Measurements from ENCODE around the gene ANXA2.

DNA sequence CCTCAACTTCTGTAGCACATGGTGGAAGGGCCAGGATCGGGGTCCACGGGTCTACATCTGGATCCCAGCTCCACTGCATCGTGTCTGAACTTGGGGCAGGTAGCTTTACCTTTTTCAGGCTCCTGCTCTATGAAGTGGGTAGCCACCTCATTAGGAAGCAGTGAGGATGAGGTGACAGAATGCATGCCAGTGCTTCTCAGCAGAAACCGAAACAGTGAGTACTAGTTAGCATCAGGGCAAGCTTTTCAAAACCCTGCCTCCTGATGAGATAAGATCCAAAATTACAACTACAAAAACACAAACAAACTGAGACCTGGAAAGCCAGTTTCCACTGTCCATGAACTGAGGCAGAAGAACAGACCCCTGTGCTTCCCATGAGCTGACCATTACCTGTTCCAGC is 77.4 kb downstream of the ANXA2 start:
- TF ChIP-seq, protein P1, sequence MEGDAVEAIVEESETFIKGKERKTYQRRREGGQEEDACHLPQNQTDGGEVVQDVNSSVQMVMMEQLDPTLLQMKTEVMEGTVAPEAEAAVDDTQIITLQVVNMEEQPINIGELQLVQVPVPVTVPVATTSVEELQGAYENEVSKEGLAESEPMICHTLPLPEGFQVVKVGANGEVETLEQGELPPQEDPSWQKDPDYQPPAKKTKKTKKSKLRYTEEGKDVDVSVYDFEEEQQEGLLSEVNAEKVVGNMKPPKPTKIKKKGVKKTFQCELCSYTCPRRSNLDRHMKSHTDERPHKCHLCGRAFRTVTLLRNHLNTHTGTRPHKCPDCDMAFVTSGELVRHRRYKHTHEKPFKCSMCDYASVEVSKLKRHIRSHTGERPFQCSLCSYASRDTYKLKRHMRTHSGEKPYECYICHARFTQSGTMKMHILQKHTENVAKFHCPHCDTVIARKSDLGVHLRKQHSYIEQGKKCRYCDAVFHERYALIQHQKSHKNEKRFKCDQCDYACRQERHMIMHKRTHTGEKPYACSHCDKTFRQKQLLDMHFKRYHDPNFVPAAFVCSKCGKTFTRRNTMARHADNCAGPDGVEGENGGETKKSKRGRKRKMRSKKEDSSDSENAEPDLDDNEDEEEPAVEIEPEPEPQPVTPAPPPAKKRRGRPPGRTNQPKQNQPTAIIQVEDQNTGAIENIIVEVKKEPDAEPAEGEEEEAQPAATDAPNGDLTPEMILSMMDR (IDR thresholded peaks at IDR 0.05) = no peak
- no peak for TF ChIP-seq POLR2A (IDR thresholded peaks at IDR 0.05)
